HG03460 (cell line): Measurements from ENCODE around the gene GOLM1.

Experiments
- ATAC-seq: cut with Tn5 transposase; IDR thresholded peaks from one replicate; pipeline ENCODE4 v1.9.1; 2021; ENCODE audit not compliant: unreplicated experiment

GOLM1 gene

GRCh38 chr9:86046930-86047341 lies 52.4 kb downstream of the GOLM1 start:
- ATAC-seq = no peak

GRCh38 chr9:86046071-86046636 lies 53.2 kb downstream of the GOLM1 start:
- no peak for ATAC-seq

GRCh38 chr9:86045654-86046053 lies 53.7 kb downstream of the GOLM1 start:
- no peak for ATAC-seq

GRCh38 chr9:86043999-86044398 lies 55.4 kb downstream of the GOLM1 start:
- no peak for ATAC-seq

GRCh38 chr9:86043586-86043985 lies 55.8 kb downstream of the GOLM1 start:
- no peak for ATAC-seq

- ATAC-seq = no peak
Measured at GRCh38 chr9:86042199-86042978, 57.0 kb downstream of the GOLM1 start.

- ATAC-seq = no peak
Measured at GRCh38 chr9:86041311-86041741, 58.0 kb downstream of the GOLM1 start.

GRCh38 chr9:86040861-86041155 lies 58.5 kb downstream of the GOLM1 start:
- no peak for ATAC-seq

GRCh38 chr9:86039991-86040860 lies 59.1 kb downstream of the GOLM1 start:
- no peak for ATAC-seq

- ATAC-seq = no peak
Measured at GRCh38 chr9:86036555-86036954, 62.8 kb downstream of the GOLM1 start.

GRCh38 chr9:86035827-86036440 lies 63.4 kb downstream of the GOLM1 start:
- ATAC-seq = no peak

GRCh38 chr9:86034863-86035734 lies 64.3 kb downstream of the GOLM1 start:
- ATAC-seq = no peak

GRCh38 chr9:86027767-86028166 lies 71.6 kb downstream of the GOLM1 start:
- no peak for ATAC-seq

- ATAC-seq = no peak
Measured at GRCh38 chr9:86022687-86023266, 76.6 kb downstream of the GOLM1 start.

GRCh38 chr9:86021166-86021565 lies 78.2 kb downstream of the GOLM1 start:
- ATAC-seq = no peak

- no peak for ATAC-seq
Measured at GRCh38 chr9:86020731-86021130, 78.6 kb downstream of the GOLM1 start.

- ATAC-seq = no peak
Measured at GRCh38 chr9:86009133-86009532, 90.2 kb downstream of the GOLM1 start.

- no peak for ATAC-seq
Measured at GRCh38 chr9:86005253-86005775, 94.0 kb downstream of the GOLM1 start.

- no peak for ATAC-seq
Measured at GRCh38 chr9:85995599-85995998, 103.8 kb downstream of the GOLM1 start.

- no peak for ATAC-seq
Measured at GRCh38 chr9:85995097-85995496, 104.3 kb downstream of the GOLM1 start.
